GM06990 (cell line): Measurements from ENCODE around the gene CCNYL1.

Experiments used
- DNase-seq: peaks from one replicate; pipeline ENCODE4 v3.0.0-alpha.2; 2011; ENCODE audit not compliant: insufficient read length; ENCODE audit errors: extremely low read depth
- H3K27me3 ChIP-seq: replicated peaks from 2 replicates; pipeline ENCODE4 v1.6.0; 2011; ENCODE audit warnings: low read length; ENCODE audit not compliant: control insufficient read depth, insufficient read depth
- H3K36me3 ChIP-seq: 2 replicates; pipeline ENCODE4 v1.5.1; 2011; ENCODE audit warnings: low read length; ENCODE audit not compliant: control insufficient read depth, insufficient read depth
- H3K4me3 ChIP-seq: replicated peaks from 2 replicates; pipeline ENCODE4 v1.5.1; 2011; ENCODE audit warnings: low read depth, mild to moderate bottlenecking, control low read depth, low read length
- CTCF ChIP-seq: IDR thresholded peaks from 2 replicates; pipeline ENCODE4 v1.5.1; 2011; ENCODE audit warnings: low read length, control low read depth, mild to moderate bottlenecking, inconsistent platforms; ENCODE audit not compliant: insufficient read depth, poor library complexity, severe bottlenecking

The CCNYL1 gene

GRCh38 chr2:207704671-207705070 lies 6.8 kb upstream of the CCNYL1 start:
- no peak for TF ChIP-seq CTCF
- Histone ChIP-seq H3K27me3 (no peaks in the 10 kb centered on the region), H3K4me3 (no peak overlapping the region), H3K36me3 (no peaks in the 10 kb centered on the region)
- no peak for DNase-seq

GRCh38 chr2:207706936-207707860 lies 4.2 kb upstream of the CCNYL1 start:
- no peaks in the 10 kb centered on the region for H3K27me3 ChIP-seq
- no peak overlapping the region for H3K4me3 ChIP-seq
- no peaks in the 10 kb centered on the region for H3K36me3 ChIP-seq
- no peak for DNase-seq
- no peak for TF ChIP-seq CTCF

DNA sequence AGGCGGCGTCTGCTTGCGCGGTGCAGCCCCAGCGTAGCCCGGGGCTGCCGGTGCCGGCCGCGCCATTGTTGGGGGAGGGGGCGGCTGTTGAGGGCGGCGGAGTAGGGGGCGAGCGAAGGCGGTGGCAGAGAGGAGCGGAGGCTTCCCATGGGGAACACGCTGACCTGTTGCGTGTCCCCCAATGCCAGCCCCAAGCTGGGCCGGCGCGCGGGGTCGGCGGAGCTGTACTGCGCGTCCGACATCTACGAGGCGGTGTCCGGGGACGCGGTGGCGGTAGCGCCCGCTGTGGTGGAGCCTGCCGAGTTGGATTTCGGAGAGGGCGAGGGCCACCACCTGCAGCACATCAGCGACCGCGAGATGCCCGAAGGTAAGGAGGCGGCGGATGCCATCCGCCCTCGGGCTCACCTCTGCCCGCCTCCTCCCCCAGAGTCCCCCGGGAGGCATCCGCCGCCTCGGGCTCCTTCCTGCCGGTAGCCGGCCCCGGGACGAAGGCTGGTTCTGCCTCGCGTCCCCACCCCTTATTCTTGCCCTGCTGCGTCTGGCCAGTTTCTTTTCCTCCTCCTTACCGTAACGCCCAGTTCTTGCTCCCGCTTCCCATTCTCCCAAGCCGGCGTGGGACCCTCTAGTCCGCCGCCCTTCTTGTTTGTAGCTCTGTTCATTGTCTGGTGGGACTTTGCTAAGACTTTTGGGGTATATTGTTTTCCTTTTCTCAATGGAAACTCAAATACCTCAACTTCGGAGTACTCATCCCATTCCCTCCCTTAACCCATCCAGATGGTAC lies 500 bp downstream of the CCNYL1 start:
- no peak for TF ChIP-seq CTCF
- Histone ChIP-seq H3K36me3 (no peaks in the 10 kb centered on the region; the same call in 1 of the 2 replicates), H3K4me3 (peak overlapping the region; percentile 97), H3K27me3 (no peaks in the 10 kb centered on the region)
- DNase-seq = peak; percentile 76

- DNase-seq = no peak
- no peak overlapping the region for H3K4me3 ChIP-seq
These were observed 4.6 kb downstream of the CCNYL1 start for GRCh38 chr2:207716056-207716455.

DNA sequence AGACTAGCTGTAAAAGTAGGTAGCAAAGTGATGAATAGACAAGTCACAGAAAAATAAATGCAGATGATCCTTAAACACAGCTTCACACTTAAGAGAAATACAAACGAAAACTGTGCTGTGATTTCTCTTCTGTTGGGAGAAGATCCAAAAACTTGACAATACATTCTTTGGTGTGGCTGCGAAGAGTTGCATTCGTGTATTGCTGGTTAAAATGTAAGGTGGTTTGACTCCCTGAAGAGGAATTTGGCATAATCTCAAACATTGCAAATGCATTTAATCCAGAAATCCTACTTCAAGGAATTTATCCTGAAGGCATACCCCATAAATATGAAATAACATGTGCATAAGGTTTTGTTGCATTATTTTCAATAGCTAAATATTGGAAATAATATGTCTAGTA lies 7.1 kb downstream of the CCNYL1 start:
- TF ChIP-seq CTCF = no peak
- DNase-seq = no peak
- Histone ChIP-seq H3K4me3 (no peak overlapping the region), H3K36me3 (no peaks in the 10 kb centered on the region; the same call in none of the 2 replicates), H3K27me3 (no peaks in the 10 kb centered on the region)

More at GRCh38 chr2:207716056-207716455, 4.6 kb downstream of the CCNYL1 start:
- no peaks in the 10 kb centered on the region for H3K27me3 ChIP-seq
- no peak for TF ChIP-seq CTCF
- no peaks in the 10 kb centered on the region; the same call in none of the 2 replicates for H3K36me3 ChIP-seq
